AG09309 (cell line): ENCODE measurements around the gene PPP1R15A.
"Not testable (repeated sequence)": the region's sequence is repeated elsewhere in the genome, so short reads cannot be mapped to it uniquely, and the experiment has no call there.

Experiments used
- DNase-seq: peaks from one replicate; pipeline ENCODE4 v3.0.0-alpha.2; 2010; ENCODE audit warnings: low read depth
- H3K4me3 ChIP-seq: 2 replicates; pipeline ENCODE4 v1.5.1; 2011; ENCODE audit warnings: mild to moderate bottlenecking, low read depth, low read length, moderate library complexity; ENCODE audit not compliant: control insufficient read depth
- CTCF ChIP-seq: IDR thresholded peaks from 2 replicates; pipeline ENCODE4 v1.5.1; 2011; ENCODE audit warnings: mild to moderate bottlenecking, low read depth, low read length, inconsistent platforms; ENCODE audit not compliant: insufficient read depth, control insufficient read depth; ENCODE audit errors: missing control alignments

PPP1R15A gene

DNA sequence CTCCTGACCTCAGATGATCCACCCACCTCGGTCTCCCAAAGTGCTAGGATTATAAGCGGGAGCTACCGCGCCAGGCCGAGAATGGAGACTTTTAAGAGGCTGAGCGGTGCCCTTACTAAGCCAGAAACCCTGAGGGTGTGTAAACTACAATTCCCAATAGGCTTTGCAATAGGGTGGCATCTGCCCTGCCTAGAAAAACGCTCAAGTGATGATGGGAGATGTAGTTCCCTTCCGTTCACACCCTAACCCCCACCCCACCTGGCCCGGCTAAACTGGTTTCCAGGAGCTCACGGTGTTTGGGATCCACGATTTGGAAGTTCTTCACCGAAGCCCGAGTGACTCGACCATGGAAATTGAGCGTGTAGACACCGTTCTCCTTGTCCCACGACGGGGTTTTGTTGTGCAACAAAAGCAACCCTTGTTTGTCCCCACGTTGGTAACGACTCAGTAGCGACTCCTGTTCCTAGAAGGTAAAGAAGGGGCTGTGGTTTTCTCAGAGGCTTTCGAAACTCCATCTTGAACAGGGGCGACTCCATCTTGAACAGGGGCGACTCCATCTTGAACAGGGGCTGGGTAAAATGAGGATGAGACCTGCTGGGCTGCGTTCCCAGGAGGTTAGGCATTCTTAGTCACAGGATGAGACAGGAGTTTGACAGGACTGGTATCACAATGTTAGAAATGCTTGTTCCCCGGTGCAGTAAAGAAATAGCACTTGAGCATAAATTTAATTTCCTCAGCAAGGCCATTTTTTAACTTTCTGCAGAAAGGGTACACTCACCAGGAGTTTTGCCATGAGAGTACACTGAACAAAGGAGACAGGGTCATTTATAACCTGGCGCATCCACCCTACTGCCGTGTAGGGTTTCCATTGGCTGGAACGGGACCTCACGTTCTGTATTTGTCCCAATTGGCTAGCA, 9.8 kb downstream of the PPP1R15A start:
- no peak for TF ChIP-seq CTCF
- H3K4me3 ChIP-seq: no peak overlapping the region
- no peak for DNase-seq

DNA sequence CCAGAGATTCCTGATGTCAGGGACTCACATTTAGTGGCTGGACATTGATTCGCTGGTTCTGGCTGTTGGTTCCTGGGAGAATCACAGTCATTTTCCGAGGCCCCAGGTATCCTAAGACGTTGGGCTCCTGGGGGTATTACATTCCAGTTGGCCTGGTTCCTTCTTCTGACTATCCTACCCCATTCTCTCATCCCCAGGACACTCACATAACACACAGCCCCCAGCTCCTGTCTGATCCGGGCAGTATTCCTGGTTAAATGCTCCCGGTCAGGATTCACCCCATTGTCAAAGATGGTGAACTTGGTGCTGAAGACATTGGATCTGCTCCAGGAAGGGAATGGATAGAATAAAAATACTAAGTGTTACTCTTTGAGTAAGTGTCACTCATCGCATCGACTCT, 11.5 kb downstream of the PPP1R15A start:
- no peak for TF ChIP-seq CTCF

DNA sequence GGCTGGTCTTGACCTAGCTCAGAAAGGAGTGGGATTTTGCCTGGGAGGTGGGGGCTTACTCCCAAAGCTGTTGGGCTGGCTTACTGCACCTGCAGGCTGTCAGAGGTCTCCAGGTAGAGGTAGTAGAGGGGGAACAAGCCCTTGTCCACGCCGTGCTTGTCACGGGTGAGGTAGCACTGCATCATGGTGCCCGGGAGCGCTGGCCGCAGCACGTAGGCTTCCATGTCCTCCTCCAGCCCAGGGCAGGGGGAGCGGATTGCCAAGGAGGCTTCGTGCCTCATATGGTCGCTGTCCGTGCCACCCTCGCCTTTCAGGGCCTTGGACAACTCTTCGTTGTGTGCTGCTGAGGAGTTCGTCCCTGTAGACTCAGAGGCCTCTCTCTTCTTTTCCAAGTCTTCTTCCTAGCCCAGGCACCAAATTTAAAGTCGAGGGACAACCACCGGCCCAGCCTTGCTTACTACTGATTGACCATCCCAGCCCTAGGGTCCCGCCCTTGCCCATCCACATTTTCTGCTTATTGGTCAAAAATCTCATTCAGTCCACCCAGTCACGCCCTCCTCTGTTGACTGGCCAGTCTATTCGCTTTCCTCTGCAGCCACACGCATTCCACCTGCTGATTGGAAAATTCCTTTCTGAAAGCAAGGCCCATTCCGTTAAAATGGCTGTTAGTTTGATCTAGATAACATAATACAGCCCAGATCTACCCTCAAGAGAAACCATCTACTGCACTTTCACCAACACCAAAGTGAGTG, 15.8 kb downstream of the PPP1R15A start:
- DNase-seq: no peak
- H3K4me3 ChIP-seq: no peak overlapping the region
- no peak for TF ChIP-seq CTCF

More for the DNA sequence above, 11.5 kb downstream of the PPP1R15A start:
- no peak for DNase-seq
- no peak overlapping the region for H3K4me3 ChIP-seq

DNA sequence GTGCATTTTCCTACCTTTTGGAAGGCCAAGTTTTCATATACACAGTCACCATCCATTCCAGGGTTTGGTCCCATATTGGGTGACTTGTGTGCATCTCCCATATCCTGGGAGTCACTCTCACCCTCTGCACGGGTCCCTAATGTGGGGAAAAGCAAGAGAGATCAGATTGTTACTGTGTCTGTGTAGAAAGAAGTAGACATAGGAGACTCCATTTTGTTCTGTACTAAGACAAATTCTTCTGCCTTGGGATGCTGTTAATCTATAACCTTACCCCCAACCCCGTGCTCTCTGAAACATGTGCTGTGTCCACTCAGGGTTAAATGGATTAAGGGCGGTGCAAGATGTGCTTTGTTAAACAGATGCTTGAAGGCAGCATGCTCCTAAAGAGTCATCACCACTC, 17.3 kb downstream of the PPP1R15A start:
- not testable (repeated sequence) for H3K4me3 ChIP-seq, DNase-seq

DNA sequence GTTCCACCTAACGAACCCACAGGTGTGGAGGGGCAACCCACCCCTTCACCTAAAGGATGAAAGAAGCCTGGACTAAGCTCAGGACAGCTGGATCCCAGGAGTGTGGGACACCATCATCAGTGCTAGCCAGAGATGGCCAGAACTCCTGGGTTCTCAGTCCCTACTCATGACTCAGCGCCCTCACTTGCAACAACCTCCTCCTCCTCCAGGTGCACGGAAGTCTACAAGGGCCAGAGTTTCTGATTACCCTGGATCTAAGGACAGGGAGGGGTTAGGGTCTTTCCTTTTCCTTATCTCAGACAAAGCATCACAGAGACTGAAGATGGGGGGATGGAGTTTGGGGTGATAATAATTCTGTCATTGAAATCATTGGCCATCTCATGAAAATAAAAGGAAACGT, 18.3 kb downstream of the PPP1R15A start:
- TF ChIP-seq CTCF: no peak
- H3K4me3 ChIP-seq: no peak overlapping the region
- DNase-seq: no peak

DNA sequence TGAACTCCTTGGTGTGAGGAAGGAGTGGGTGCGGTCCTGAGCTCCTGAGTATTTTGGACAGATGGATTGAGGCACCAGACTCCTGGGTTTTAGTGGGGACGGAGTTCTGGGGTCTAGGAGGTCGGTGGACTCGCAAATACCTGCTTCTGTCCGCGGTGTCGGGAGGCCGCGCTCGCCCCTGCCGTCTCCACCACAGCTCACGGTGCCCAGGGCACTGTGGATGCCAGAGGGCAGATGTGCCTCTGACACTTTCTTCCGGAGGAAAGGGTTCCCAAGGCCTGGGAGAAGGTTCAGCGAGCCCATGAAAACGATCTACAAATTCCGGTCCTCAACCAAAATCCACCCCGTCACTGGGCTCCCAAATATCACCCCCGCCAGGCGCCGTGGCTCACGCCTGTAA, 23.0 kb downstream of the PPP1R15A start:
- no peak for TF ChIP-seq CTCF
- H3K4me3 ChIP-seq: no peak overlapping the region
- DNase-seq: no peak

- DNase-seq: no peak
- TF ChIP-seq CTCF: no peak
- no peak overlapping the region for H3K4me3 ChIP-seq
Observed at GRCh38 chr19:48896191-48896720, 24.0 kb downstream of the PPP1R15A start.
